Stimulated activated CD8-positive, alpha-beta memory T cell treated with anti-CD3 and anti-CD28 coated beads, Interleukin-15, amount 100 ng/mL, for 1 hour (primary cell): ENCODE data around the gene CFAP210.
"Not testable (repeated sequence)": the region's sequence is repeated elsewhere in the genome, so short reads cannot be mapped to it uniquely, and the experiment has no call there.

ENCODE experiments used
- DNase-seq: peaks from one replicate; pipeline ENCODE4 v3.0.0-alpha.2; 2020; ENCODE audit warnings: low read depth

Gene CFAP210

DNA sequence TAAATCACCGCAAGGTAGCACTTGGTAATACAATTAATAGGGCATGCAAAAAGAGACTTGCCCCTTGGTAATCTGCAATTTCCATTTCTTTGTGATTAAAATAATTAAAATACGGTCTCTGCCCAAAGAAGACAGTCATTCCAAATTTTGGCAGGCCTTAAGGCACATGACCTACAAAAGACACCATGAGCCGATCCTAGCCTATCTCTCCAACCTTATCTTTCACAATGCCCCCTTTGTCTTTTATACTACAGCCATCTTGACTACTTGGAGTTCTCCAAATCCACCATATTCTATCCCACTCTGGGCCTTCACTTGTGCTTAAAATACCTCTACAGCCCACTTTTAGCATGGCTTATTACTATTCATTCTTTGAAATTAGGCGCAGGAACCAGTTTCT lies 23.3 kb downstream of the CFAP210 start:
- DNase-seq, result no peak

DNA sequence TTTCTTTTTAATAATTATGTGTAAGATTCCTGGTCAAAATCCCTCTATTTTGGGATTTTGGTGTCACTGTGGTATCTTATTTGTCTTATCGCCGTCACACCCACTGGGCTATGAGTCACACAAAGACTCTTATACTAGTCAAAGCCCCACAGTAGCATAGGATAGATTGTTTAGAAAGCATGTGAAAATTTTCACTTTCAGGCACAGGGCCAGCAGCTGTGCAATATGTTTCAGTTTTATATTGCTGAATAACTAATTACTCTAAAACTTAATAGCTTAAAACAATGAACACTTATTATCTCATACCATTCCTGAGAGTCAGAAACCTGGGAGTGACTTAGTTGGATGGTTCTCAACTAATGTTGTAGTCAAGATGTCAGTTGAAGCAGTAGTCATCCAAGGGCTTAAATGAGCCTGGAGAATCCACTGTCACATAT lies 24.0 kb downstream of the CFAP210 start:
- DNase-seq, result no peak

DNA sequence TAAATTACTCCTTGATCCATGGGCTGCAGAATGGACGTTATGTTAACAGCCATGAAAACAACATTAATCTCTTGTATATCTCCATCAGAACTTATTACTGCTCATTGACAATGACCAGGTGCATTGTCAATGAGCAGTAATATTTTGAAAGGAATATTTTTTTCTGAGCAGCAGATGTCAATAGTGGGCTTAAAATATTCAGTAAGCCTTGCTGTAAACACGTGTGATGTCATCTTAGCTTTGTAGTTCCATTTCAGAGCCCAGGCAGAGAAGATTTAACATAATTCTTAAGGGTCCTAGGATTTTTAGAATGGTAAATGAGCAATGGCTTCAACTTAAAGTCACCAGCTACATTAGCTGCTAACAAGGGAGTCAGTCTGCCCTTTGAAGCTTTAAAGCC lies 26.6 kb downstream of the CFAP210 start:
- no peak for DNase-seq

DNA sequence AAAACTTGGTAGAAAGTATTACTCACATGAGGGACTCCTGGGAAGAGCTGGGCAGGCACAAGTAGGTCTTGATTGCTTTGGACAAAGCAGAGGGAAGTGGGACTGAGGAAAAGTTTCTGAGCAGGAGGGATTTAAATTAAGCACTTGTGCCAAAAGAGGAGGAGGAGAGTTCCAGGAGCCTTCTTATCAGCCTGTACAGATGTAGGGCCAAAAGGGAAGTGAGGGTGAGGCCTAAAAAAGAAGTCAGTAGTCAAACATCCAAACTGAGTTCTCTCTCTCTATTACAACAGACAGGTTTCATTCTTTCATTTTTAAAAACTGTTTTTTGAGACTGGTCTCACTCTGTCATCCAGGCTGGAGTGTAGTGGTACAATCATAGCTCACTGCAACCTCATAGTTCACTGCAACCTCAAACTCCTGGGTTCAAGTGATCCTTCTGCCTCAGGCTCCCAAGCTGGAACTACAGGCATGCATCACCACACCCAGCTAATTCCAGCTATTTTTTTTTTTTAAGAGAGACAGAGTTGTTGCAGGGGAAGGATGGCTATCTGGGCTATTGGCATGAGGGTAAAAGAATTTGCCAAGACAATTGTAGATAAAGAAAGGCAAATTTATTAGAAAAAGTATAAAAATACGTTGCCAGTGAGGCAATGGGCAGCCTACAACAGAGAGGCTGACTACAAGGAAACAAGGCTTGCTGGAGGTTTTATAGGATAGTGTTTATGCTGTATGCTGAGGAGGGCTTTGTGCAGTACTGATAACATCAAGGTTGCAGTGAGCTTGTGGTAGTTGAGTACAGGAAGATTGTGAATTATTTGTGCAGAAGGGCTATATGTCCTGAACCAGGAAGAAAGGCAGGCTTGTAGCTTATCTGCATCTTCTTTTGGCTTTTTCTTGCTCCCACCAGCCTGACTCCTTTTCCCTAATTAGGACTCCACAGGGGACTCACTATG lies 29.0 kb downstream of the CFAP210 start:
- no peak for DNase-seq

DNA sequence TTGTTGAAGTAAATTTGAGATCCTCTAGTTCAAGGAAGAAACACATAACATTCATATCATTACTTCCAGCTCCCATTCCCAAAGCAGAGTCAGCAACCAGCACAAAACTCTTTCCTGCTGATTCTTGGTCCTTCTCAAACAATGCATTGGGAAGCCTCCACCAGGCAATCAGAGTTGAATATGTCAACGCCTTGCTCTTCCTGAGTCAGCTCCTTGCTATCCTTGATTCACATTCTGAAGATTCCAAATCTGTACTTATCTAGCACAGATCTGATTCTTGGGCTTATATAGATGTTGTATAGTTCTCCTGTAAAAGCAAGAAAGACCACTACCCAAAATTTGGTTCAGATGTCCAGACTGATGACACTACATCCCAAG lies 29.6 kb downstream of the CFAP210 start:
- DNase-seq, result no peak

DNA sequence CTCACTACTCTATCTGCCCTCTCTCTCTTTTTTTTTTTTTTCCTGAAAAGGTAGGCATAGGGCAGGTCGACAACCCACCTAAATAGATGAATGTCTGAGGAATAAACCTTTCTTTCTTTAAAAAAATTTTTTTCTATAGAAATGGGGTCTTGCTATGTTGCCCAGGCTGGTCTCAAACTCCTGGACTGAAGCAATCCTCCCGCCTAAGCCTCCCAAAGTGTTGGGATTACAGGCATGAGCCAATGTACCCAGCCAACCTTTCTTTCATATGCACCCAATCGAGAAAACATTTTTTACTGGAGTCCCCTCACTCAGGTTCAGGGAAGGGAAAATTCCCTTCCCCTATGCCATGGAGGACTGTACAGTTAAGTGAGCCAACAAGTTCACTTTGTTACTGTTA lies 31.0 kb downstream of the CFAP210 start:
- no peak for DNase-seq

DNA sequence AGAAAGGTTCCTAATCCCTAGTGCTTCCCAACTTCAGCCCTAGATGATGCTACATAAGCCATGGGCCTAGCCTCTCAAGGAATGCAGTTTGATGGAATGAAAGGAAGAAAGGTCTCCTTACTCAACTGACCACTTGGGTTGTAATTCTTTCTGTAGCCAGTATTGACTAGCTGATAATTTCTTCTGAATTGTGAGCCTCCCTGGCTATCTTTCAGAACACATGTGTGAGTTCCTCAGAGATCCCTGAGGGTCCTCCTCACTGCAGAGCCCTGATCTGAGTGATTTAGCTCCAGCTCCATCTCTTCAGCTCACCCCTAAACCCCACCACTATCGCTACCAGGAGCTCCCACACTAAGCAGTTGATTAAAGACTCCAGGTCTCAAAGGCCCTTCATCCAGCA lies 31.5 kb downstream of the CFAP210 start:
- no peak for DNase-seq

DNA sequence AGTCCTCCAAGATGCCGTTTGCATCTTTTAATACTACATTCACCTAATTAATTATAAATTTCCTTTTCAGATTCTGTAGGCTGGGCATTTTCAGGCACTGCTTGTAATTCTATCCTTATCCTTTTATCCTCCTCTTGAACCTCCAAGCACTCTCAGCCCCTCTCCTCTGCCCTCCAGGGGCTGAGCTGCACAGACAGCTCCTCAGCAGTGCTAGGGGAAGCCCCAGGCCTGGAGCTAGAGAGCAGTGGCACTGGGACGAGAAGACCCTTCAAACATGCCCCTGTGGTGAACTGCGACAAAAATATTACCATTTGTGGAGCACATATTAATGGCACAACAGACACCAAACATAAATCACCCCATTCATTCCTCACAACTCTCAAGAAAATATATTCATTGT lies 32.9 kb downstream of the CFAP210 start:
- DNase-seq, result no peak

DNA sequence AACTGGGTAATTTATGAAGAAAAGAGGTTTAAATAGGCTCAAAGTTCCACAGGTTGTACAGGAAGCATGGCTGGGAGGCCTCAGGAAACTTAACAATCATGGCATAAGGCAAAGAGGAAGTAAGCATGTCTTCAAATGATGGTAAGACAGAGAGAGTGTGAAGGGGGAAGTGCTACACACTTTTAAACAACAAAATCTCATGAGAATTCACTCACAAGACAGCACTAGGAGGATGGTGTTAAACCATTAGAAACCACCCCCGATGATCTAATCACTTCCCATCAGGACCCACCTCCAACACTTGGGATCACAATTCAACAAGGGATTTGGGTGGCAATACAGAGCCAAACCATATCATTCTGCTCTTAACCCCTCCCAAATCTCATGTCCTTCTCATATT lies 34.9 kb downstream of the CFAP210 start:
- DNase-seq, result no peak

DNA sequence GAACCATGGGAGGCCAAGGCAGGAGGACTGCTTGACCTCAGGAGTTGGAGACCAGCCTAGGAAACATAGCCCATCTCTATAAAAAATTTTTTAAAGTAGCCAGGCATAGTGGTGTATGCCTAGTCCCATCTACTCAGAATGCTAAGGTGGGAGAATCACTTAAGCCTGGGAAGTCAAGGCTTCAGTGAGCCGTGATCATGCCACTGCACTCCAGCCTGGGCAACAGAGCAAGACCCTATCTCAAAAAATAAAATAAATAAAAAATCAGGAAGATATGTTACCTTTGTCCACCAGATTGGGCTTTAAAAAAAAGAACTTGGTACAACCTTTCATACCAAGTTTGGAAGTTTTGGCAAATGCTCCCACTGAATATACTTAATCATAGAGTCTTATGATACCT lies 35.3 kb downstream of the CFAP210 start:
- no peak for DNase-seq

DNA sequence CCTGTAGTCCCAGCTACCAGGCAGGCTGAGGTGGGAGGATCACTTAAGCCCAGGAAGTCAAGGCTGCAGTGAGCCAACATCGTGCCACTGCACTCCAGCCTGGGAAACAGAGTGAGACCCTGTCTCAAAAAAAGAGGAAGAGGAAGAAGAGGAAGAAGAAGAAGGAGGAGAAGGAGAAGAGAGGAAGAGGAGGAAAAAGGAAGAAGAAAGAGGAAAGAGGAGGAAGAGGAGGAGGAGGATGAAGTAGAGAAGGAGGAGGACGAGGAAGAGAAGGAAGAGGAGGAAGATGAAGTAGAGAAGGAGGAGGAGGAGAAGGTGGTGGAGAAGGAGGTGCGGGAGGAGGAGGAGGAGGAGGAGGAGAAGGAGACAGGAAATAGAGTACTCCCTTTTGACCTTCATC lies 38.0 kb downstream of the CFAP210 start:
- DNase-seq, result no peak

DNA sequence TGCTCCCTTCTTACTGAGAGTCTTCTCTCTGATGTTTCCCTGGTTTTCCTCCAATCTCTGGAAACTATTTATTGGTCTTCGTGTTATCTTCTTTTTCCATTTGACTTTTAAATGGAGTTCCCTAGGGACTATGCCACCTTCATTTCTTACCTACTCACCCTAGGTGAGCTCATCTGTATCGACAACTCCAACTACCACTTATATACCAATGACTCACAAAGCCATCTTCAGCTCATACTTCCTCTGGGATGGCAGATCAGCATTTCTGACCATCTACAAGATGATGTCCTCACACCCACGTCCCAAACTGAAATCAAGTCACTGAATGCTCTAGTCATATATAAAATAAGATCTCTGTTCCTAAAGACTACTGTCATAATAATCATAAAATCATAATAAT lies 40.6 kb downstream of the CFAP210 start:
- DNase-seq, result no peak

DNA sequence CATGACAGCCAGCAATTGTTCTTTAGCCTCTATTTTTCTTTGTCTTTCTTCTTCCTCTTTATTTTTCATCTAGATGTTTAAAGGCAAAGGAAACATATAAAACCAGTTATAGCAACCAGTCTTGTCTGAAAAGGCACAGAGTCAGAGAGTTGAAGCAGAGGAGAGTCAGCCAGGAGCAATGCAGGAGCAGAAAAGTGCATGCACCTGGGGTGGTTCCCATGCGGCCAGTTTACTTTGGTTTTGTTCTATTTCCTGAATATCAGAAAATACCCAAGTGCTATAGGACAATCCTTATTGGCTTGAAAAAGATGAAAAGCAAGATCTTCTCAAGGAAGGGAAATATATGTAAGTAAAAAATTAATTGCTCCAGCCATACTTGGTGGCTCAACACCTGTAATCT lies 44.9 kb downstream of the CFAP210 start:
- DNase-seq, result no peak

DNA sequence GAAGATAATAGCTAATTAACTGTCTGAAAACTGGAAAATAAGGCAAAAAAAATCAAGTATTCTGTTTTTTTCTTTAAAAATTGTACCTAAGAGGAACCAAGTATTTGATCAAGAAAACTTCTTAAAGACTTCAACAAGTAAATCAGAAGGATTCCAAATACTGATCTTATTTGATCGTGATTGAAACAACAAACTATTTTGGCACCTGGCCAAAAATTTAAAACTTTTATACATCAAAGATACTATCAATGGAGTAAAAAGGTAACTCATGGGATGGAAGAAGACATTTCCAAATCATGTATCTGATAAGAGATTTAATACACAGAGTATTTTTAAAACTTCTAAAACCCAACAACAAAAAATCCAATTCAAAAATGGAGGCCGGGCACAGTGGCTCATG lies 46.7 kb downstream of the CFAP210 start:
- DNase-seq, result no peak

DNA sequence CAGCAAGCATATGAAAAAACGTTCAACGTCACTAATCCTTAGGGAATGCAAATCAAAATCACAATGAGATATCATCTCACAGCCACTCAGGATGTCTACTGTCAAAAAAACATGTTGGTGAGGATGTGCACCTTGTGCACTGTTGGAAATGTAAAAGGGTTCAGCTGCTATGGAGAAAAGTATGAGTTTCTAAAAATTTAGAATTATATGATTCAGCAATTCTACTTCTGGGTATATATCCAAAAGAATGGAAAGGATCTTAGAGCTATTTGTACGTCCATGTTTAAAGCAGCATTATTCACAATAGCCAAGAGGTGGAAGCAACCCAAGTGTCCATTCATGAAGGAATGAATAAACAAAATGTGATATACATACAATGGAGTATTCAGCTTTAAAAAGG lies 50.0 kb downstream of the CFAP210 start:
- no peak for DNase-seq

DNA sequence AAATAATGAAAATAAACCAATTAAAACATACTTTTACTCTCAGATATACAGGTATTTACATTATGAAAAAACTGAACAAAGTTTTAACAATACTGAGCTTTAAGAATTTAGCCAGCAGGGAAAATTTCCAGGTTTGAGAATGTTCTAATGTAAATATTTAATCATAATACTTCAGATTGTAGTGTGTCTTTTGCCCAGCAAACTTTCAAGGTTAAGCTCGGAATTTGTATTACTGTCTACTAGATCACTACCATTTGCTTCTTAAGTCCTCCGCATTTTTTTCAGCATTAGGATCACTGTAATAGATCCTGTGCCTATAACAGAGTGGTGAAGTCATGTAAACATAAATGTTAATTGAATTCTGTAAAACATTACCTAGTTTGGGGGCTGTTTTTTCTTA lies 52.7 kb downstream of the CFAP210 start:
- DNase-seq, result no peak

DNA sequence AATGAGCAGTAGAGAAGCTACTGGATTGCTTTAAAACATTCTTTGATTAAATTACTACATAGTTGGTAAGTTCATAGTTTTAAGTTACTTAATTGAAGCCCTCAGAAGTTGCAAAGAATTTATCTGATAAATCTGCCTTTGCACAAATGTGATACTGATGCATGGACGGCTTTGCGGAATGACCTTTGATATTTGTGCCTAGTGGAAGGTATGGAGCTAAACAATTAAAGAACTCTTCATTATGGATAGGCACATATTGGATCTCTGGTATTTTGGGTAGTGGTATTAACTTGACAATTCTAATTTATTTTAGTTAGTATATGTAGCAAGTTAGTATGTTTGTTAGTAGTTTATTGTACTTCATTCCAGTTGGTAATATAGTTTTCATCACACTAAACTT lies 54.1 kb downstream of the CFAP210 start:
- DNase-seq, result no peak

DNA sequence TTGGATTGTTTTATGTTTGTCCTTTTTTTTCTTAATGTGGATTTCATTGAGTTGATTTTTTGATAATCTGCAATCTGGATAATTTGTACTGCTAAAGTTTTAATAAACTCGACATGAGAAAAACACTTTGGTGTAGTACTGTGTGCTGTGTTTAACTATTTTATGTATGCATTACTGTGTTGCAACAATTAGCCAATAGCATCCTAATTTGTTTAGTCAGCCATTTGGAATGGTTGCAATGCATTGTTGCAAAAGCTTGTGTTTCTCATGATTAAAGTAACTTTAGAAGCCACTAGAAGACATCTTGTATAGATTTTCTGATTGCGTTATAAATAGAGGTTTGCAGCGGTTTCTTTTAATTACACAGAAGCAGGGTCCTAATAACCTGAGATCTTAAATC lies 56.6 kb downstream of the CFAP210 start:
- DNase-seq, result no peak

DNA sequence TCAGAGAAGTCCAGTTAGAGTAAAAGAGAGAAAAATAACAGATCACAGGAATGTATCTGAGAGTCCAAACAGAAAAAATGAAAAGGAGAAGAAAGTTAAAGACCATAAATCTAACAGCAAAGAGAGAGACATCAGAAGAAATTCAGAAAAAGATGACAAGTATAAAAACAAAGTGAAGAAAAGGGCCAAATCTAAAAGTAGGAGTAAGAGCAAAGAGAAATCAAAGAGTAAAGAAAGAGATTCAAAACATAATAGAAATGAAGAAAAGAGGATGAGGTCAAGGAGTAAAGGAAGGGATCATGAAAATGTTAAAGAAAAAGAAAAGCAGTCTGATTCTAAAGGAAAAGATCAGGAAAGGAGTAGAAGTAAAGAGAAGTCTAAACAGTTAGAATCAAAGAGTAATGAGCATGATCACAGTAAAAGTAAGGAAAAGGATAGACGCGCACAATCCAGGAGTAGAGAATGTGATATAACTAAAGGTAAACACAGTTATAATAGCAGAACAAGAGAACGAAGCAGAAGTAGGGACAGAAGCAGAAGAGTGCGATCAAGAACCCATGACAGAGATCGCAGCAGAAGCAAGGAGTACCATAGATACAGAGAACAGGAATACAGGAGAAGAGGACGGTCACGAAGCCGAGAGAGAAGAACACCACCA lies 57.6 kb downstream of the CFAP210 start:
- no peak for DNase-seq

DNA sequence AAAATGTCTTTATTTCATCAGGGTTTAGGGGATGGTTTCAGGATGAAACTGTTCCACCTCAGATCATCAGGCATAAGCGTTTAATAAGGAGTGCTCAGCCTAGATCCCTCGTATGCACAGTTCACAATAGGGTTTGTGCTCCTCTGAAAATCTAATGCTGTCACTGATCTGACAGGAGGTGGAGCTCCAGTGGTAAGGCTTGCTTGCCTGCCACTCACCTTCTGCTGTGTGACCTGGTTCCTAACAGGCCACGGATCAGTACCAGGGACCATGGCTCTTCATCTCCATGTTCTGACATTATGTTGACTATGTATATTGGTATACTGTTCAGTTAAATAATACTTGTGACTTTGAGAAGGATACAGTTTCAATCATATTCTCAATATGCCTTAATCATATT lies 68.4 kb downstream of the CFAP210 start:
- no peak for DNase-seq

DNA sequence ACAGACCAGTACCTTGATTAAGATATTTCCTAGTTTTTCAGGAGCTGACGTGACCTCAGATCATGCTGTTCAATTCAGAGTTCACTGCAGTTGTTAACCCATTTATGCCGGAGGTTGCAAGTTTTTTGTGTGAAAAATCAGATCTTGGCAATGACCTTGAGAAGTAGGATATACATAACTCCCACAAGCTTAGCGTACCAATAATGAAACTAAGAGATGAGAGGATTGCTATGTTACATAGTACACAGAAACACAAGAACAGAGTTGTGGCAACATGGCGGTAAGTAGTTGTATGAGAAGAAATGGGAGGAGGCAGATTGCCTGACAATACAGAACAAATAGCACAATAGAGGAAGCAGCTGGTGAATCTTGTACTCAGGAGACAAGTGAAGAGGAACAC lies 71.0 kb downstream of the CFAP210 start:
- no peak for DNase-seq

DNA sequence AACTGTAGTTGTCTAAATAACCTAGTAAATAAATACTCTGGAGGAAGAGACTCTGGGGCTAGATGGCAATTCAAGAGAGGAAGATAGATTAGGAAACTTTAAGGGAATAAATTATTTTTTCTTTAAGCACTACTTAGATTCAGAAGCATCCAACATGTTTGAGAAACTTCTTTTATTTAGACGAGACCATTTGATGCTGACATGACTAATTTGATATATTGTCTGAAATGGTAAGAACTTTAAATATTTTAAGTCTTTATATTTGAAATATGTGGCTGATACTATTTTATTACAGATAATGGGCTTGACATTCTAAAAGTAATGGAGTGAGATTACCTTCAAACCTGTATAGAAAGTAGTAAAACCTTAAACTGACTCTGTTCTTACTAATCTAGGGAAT lies 73.7 kb downstream of the CFAP210 start:
- DNase-seq, result no peak

DNA sequence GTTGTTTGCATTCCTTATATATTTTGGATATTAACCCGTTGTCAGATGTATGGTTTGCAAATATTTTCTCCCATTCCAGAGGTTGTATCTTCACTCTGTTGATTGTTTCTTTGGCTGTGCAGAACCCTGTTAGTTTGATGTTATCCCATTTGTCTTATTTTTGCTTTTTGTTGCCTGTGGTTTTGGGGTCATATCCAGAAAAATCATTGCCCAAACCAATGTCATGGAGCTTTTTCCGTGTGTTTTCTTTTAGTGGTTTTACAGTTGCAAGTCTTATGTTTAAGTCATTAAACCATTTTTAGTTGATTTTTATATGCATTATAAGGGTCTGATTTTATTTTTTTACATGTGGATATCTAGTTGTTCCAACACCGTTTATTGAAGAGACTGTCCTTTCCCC lies 74.3 kb downstream of the CFAP210 start:
- DNase-seq, result no peak

DNA sequence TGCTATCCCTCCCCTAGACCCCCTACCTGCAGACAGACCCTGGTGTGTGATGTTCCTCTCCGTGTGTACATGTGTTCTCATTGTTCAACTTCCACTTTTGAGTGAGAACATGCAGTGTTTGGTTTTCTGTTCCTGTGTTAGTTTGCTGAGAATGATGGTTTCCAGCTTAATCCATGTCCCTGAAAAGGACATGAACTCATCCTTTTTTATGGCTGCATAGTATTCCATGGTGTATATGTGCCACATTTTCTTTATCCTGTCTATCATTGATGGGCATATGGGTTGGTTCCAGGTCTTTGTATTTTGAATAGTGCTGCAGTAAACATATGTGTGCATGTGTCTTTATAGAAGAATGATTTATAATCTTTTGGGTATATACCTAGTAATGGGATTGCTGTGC lies 78.2 kb downstream of the CFAP210 start:
- DNase-seq, result not testable (repeated sequence)
